H1 (cell line): ENCODE measurements around the gene ASF1A. TPM values are rescaled to one million over a fixed set of nuclear protein-coding genes. Genes with fewer than 3 reads are reported as not detected.

ENCODE experiments used
- RXRA ChIP-seq: IDR thresholded peaks from 2 replicates; pipeline ENCODE4 v1.6.1; 2011; ENCODE audit warnings: low read depth, mild to moderate bottlenecking, low read length, moderate library complexity; ENCODE audit not compliant: insufficient read depth
- polyA plus RNA-seq, 7 experiments: library from polyadenylated mRNA; depleted of rRNA in 3 of 7; stranded (reverse) in 5 of 7; unstranded in 2 of 7; fragments of >200 nt in 5 of 7; fragments of 200-250 nt in 2 of 7; gene quantifications; 1 replicate in 5 of 7; 2 replicates in 1 of 7; 4 replicates in 1 of 7; pipeline versions ENCODE4 v1.2.1 to v1.2.3, GENCODE V29; 2011 to 2013; ENCODE audit warnings: missing spikeins in 2 of 7, mixed read lengths in 2 of 7
- total RNA-seq: library from RNA; stranded (reverse); fragmentation: NEBNext Ultra II Directional; extraction: Animal tissue kit (Norgen Biotek cat#: 25700); gene quantifications from 2 replicates; pipeline ENCODE4 v1.2.1, GENCODE V29; 2021

ASF1A gene
- total and polyA plus RNA-seq, 2 of the 8 experiments (the other 6 are each of a cell fraction or from before 2014, with no cell fraction given) = 11.4 to 50.2 TPM

DNA sequence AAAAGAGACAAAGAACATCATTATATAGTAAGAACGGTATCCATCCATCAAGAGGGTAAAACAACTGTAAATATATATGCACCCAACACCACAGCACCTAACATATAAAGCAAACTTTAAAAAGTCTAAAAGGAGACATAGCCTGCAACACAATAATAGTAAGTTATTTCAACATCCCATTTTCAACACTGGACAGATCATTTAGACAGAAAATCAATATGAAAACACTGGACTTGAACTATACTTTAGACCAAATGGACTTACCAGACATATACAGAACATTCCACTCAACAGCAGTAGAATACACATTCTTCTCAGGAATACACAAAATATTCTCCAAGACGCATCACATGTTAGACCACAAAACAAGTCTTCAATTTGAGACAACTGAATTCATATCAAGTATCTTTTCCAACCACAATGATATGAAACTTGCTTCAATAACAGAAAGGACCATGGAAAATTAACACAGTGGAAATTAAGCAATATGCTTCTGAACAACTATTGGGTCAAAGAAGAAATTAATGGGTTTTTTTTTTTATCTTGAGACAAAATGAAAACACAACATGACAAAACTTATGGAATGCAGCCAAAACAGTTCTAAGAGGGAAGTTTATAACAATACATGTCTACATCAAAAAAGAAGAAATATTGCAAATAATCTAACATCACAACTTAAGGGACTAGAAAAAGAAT lies 23.9 kb upstream of the ASF1A start (continued):
- no peak for TF ChIP-seq RXRA
